ENCODE data around the gene PDE5A. TPM values are rescaled to one million over a fixed set of nuclear protein-coding genes. Genes with fewer than 3 reads are reported as not detected.

Gene PDE5A
- polyA plus RNA-seq, 1 donor (not counting 4 experiments of a cell fraction or from before 2014, with no cell fraction given) = 3.6 TPM

DNA sequence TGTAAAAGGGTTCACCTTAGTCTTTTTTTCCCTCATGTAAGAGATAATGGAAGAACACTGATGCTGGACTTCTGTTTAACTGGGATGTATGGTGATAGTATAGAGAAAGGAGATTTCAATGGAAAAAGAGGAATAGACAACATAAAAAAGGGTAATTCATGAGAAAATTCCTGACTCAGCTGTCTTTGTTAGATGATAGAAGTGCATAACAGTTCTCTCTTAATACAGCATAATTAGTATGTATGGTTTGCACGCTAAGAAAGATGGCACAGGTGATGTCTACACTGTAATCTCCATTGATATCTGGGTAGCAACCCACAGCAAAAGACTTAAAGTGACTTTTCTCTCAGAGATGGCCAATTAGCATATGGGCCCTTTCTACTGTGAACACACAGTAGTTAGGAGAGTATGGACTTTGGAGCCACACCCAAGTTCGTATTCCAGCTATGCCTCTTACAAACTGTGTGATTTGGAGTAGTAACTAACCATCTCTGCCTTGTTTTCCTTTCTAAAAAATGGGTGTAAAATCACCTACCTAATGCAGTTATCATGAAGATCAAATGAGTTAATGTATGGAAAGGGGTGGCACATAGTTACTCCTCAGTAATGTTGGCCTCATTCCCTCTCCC lies 149.3 kb downstream of the PDE5A start:
- FAIRE-seq (no peak), DNase-seq (ENCODE audit: low read depth, low spot score) (no peak)
- no peak for TF ChIP-seq EZH2 (IDR thresholded peaks at IDR 0.05; ENCODE audit: low read length)
- TF ChIP-seq CTCF (optimal IDR thresholded peaks at IDR 0.05 in 1 of 3, IDR thresholded peaks at IDR 0.05 in 1 of 3, conservative IDR thresholded peaks at IDR 0.05 in 1 of 3; ENCODE audit: extremely low read depth in 1 of 3, insufficient read depth in 2 of 3, low read length in 3 of 3) = no peak
- no peaks in the 10 kb centered on the region for H3K9me3 ChIP-seq (ENCODE audit: control insufficient read depth, low read depth, low read length)
- dilution Hi-C loops (cut with MboI; ENCODE audit: extremely low pct_ligation_motif_present, low sequenced_read_pairs) = no loop called here
- H3K9ac ChIP-seq (ENCODE audit: control insufficient read depth, extremely low read depth, insufficient read depth, low read length) = no peak overlapping the region
- H3K27ac ChIP-seq (ENCODE audit: control insufficient read depth, insufficient read depth, low read length) = no peak overlapping the region
- H3K27me3 ChIP-seq (ENCODE audit: control insufficient read depth, extremely low read depth, insufficient read depth, low read length) = no peaks in the 10 kb centered on the region
- H2AFZ ChIP-seq (ENCODE audit: control insufficient read depth, low read length) = no peak overlapping the region
- H4K20me1 ChIP-seq (ENCODE audit: control insufficient read depth, extremely low read depth, insufficient read depth, low read length) = no peaks in the 10 kb centered on the region
- no peaks in the 10 kb centered on the region for H3K9me1 ChIP-seq (ENCODE audit: control insufficient read depth, extremely low read depth, insufficient read depth, low read length)
- no peak overlapping the region for H3K4me2 ChIP-seq (ENCODE audit: control insufficient read depth, extremely low read depth, insufficient read depth, low read depth, low read length)
- H3K4me1 ChIP-seq (ENCODE audit: control insufficient read depth, extremely low read depth, insufficient read depth, low read length) = no peaks in the 10 kb centered on the region
- H3K79me2 ChIP-seq (ENCODE audit: control insufficient read depth, insufficient read depth, low read length) = no peaks in the 10 kb centered on the region
- H3K4me3 ChIP-seq (ENCODE audit: control insufficient read depth in 2 of 3, extremely low read depth in 1 of 3, insufficient read depth in 2 of 3, low read depth in 1 of 3, low read length in 3 of 3) = no peak overlapping the region
- H3K36me3 ChIP-seq (ENCODE audit: control insufficient read depth in 2 of 2, extremely low read depth in 1 of 2, insufficient read depth in 2 of 2, low read length in 2 of 2) = peaks cover 2% of the 10 kb centered on the region in 2 experiments

GRCh38 chr4:119478446-119479179 lies 150.0 kb downstream of the PDE5A start:
- Histone ChIP-seq H3K27me3 (ENCODE audit: control insufficient read depth, extremely low read depth, insufficient read depth, low read length) (no peaks in the 10 kb centered on the region), H3K79me2 (ENCODE audit: control insufficient read depth, insufficient read depth, low read length) (no peaks in the 10 kb centered on the region), H3K9ac (ENCODE audit: control insufficient read depth, extremely low read depth, insufficient read depth, low read length) (no peak overlapping the region), H3K27ac (ENCODE audit: control insufficient read depth, insufficient read depth, low read length) (no peak overlapping the region), H3K4me3 (ENCODE audit: control insufficient read depth in 2 of 3, extremely low read depth in 1 of 3, insufficient read depth in 2 of 3, low read depth in 1 of 3, low read length in 3 of 3) (no peak overlapping the region), H3K9me3 (ENCODE audit: control insufficient read depth, low read depth, low read length) (no peaks in the 10 kb centered on the region), H4K20me1 (ENCODE audit: control insufficient read depth, extremely low read depth, insufficient read depth, low read length) (no peaks in the 10 kb centered on the region), H3K9me1 (ENCODE audit: control insufficient read depth, extremely low read depth, insufficient read depth, low read length) (no peaks in the 10 kb centered on the region), H3K4me2 (ENCODE audit: control insufficient read depth, extremely low read depth, insufficient read depth, low read depth, low read length) (no peak overlapping the region), H3K4me1 (ENCODE audit: control insufficient read depth, extremely low read depth, insufficient read depth, low read length) (no peaks in the 10 kb centered on the region), H2AFZ (ENCODE audit: control insufficient read depth, low read length) (no peak overlapping the region), H3K36me3 (ENCODE audit: control insufficient read depth in 2 of 2, extremely low read depth in 1 of 2, insufficient read depth in 2 of 2, low read length in 2 of 2) (peaks cover 2% of the 10 kb centered on the region in 2 experiments)
- TF ChIP-seq CTCF (optimal IDR thresholded peaks at IDR 0.05 in 1 of 3, IDR thresholded peaks at IDR 0.05 in 1 of 3, conservative IDR thresholded peaks at IDR 0.05 in 1 of 3; ENCODE audit: extremely low read depth in 1 of 3, insufficient read depth in 2 of 3, low read length in 3 of 3) = no peak
- no peak for TF ChIP-seq EZH2 (IDR thresholded peaks at IDR 0.05; ENCODE audit: low read length)
- dilution Hi-C loops (cut with MboI; ENCODE audit: extremely low pct_ligation_motif_present, low sequenced_read_pairs) = no loop called here
- no peak for DNase-seq (ENCODE audit: low read depth, low spot score)
- no peak for FAIRE-seq

Measured in keratinocyte (primary cell).